Measurements from ENCODE around the gene AKT3.

Gene AKT3

GRCh38 chr1:243726806-243727502, 123.1 kb downstream of the AKT3 start:
- H3K9me3 ChIP-seq, result no peaks in the 10 kb centered on the region
- no peaks in the 10 kb centered on the region for H3K27me3 ChIP-seq
- no peak for TF ChIP-seq CTCF (IDR thresholded peaks at IDR 0.05)
- H3K27ac ChIP-seq, result no peak overlapping the region
- no peaks in the 10 kb centered on the region for H3K36me3 ChIP-seq
- H3K4me1 ChIP-seq, result peaks cover 0 to 63% (median 18%) of the 10 kb centered on the region in 4 donors
- intact Hi-C loops (cut with DNase I; ENCODE audit: low total_unique reads), result no loop called here
- no peak overlapping the region for H3K4me3 ChIP-seq
- DNase-seq, result no peak

GRCh38 chr1:243725846-243726245, 124.2 kb downstream of the AKT3 start:
- H3K9me3 ChIP-seq, result no peaks in the 10 kb centered on the region
- no peaks in the 10 kb centered on the region for H3K27me3 ChIP-seq
- TF ChIP-seq CTCF (IDR thresholded peaks at IDR 0.05), result no peak
- peaks cover 0 to 63% (median 17%) of the 10 kb centered on the region in 4 donors for H3K4me1 ChIP-seq
- no peak for DNase-seq
- intact Hi-C loops (cut with DNase I; ENCODE audit: low total_unique reads), result no loop called here
- H3K4me3 ChIP-seq, result no peak overlapping the region
- H3K27ac ChIP-seq, result no peak overlapping the region
- no peaks in the 10 kb centered on the region for H3K36me3 ChIP-seq

- Histone ChIP-seq H3K27me3 (no peaks in the 10 kb centered on the region), H3K9me3 (no peaks in the 10 kb centered on the region), H3K27ac (no peak overlapping the region), H3K4me3 (no peak overlapping the region), H3K36me3 (no peaks in the 10 kb centered on the region), H3K4me1 (peaks cover 0 to 60% (median 11%) of the 10 kb centered on the region in 4 donors)
- no peak for TF ChIP-seq CTCF (IDR thresholded peaks at IDR 0.05)
- intact Hi-C loops (cut with DNase I; ENCODE audit: low total_unique reads), result no loop called here
- no peak for DNase-seq
Measured at GRCh38 chr1:243725075-243725474, 125.0 kb downstream of the AKT3 start.

GRCh38 chr1:243723458-243724043, 126.5 kb downstream of the AKT3 start:
- H3K4me1 ChIP-seq, result peaks cover 0 to 70% (median 13%) of the 10 kb centered on the region in 4 donors
- DNase-seq, result no peak
- H3K27ac ChIP-seq, result no peak overlapping the region
- no peaks in the 10 kb centered on the region for H3K36me3 ChIP-seq
- no peaks in the 10 kb centered on the region for H3K27me3 ChIP-seq
- no peak overlapping the region for H3K4me3 ChIP-seq
- H3K9me3 ChIP-seq, result no peaks in the 10 kb centered on the region
- intact Hi-C loops (cut with DNase I; ENCODE audit: low total_unique reads), result no loop called here
- no peak for TF ChIP-seq CTCF (IDR thresholded peaks at IDR 0.05)

GRCh38 chr1:243723050-243723449, 127.0 kb downstream of the AKT3 start:
- Histone ChIP-seq H3K27ac (no peak overlapping the region), H3K4me1 (peaks cover 0 to 75% (median 13%) of the 10 kb centered on the region in 4 donors), H3K4me3 (no peak overlapping the region), H3K27me3 (no peaks in the 10 kb centered on the region), H3K36me3 (no peaks in the 10 kb centered on the region), H3K9me3 (no peaks in the 10 kb centered on the region)
- no peak for TF ChIP-seq CTCF (IDR thresholded peaks at IDR 0.05)
- DNase-seq, result no peak
- intact Hi-C loops (cut with DNase I; ENCODE audit: low total_unique reads), result no loop called here

Data from tibial artery (tissue), 4 donors.